Liver (tissue), 9 donors: ENCODE results near the gene ABCC11. TPM values are rescaled to one million over a fixed set of nuclear protein-coding genes. Genes with fewer than 3 reads are reported as not detected.

ENCODE experiments used
- DNase-seq: peaks from one replicate; pipeline ENCODE4 v3.0.0-alpha.2; 2017; ENCODE audit warnings: low spot score
- H3K27ac ChIP-seq, 2 donors: one replicate each; pipeline ENCODE4 v1.7.0; 2013; ENCODE audit warnings: inconsistent platforms in 2 of 2, low read length in 2 of 2, control low read depth in 1 of 2, low read depth in 1 of 2, mild to moderate bottlenecking in 1 of 2
- H3K27me3 ChIP-seq, 4 donors: one replicate each; pipeline versions ENCODE4 v1.6.1 to v1.7.0; 2013; ENCODE audit warnings: low read length in 3 of 4, inconsistent platforms in 1 of 4, mild to moderate bottlenecking in 1 of 4, moderate library complexity in 1 of 4; ENCODE audit not compliant: control insufficient read depth in 4 of 4, insufficient read depth in 4 of 4
- H3K36me3 ChIP-seq, 4 donors: one replicate each; pipeline versions ENCODE4 v1.6.1 to v1.7.0; 2013; ENCODE audit warnings: low read length in 3 of 4, mild to moderate bottlenecking in 3 of 4, low read depth in 1 of 4, moderate library complexity in 1 of 4; ENCODE audit not compliant: control insufficient read depth in 4 of 4, insufficient read depth in 3 of 4
- H3K4me1 ChIP-seq, 4 donors: one replicate each; pipeline versions ENCODE4 v1.6.1 to v1.7.0; 2013; ENCODE audit warnings: low read length in 3 of 4, mild to moderate bottlenecking in 3 of 4, moderate library complexity in 1 of 4; ENCODE audit not compliant: control insufficient read depth in 4 of 4, insufficient read depth in 4 of 4
- H3K4me3 ChIP-seq, 3 donors: one replicate each; pipeline versions ENCODE4 v1.6.1 to v1.7.0; 2013; ENCODE audit warnings: low read length in 3 of 3, control low read depth in 1 of 3, low read depth in 1 of 3, mild to moderate bottlenecking in 1 of 3
- H3K9ac ChIP-seq, 2 donors: one replicate each; pipeline ENCODE4 v1.7.0; 2013; ENCODE audit warnings: low read length in 2 of 2, mild to moderate bottlenecking in 2 of 2, moderate library complexity in 2 of 2, control low read depth in 1 of 2, low read depth in 1 of 2
- H3K9me3 ChIP-seq, 4 donors: one replicate each; pipeline versions ENCODE4 v1.6.1 to v1.7.0; 2013; ENCODE audit warnings: low read length in 3 of 4; ENCODE audit not compliant: control insufficient read depth in 4 of 4
- EGR1 ChIP-seq, 2 donors: IDR thresholded peaks; 2 replicates each; pipeline ENCODE4 v1.6.1; 2016 to 2018; ENCODE audit warnings: antibody characterized with exemption in 2 of 2, low read depth in 2 of 2
- FOXA1 ChIP-seq: IDR thresholded peaks from 2 replicates; pipeline ENCODE4 v1.6.1; 2016; ENCODE audit warnings: antibody characterized with exemption
- FOXA2 ChIP-seq: IDR thresholded peaks from 2 replicates; pipeline ENCODE4 v1.6.1; 2016; ENCODE audit warnings: antibody characterized with exemption
- GABPA ChIP-seq, 2 donors: IDR thresholded peaks in 1 of 2; conservative IDR thresholded peaks in 1 of 2; 2 replicates each; pipeline ENCODE4 v1.6.1; 2016; ENCODE audit warnings: antibody characterized with exemption in 2 of 2, mild to moderate bottlenecking in 1 of 2, moderate library complexity in 1 of 2
- JUND ChIP-seq, 2 donors: IDR thresholded peaks; 2 replicates each; pipeline ENCODE4 v1.6.1; 2016; ENCODE audit warnings: antibody characterized with exemption in 2 of 2
- NR2F2 ChIP-seq: IDR thresholded peaks from 2 replicates; pipeline ENCODE4 v1.6.1; 2016; ENCODE audit warnings: antibody characterized with exemption
- RAD21 ChIP-seq, 2 donors: IDR thresholded peaks; 2 replicates each; pipeline ENCODE4 v1.6.1; 2016; ENCODE audit warnings: antibody characterized with exemption in 2 of 2, mild to moderate bottlenecking in 2 of 2
- REST ChIP-seq: IDR thresholded peaks from 2 replicates; pipeline ENCODE4 v1.6.1; 2016; ENCODE audit warnings: antibody characterized with exemption, mild to moderate bottlenecking
- RXRA ChIP-seq, 2 donors: IDR thresholded peaks; 2 replicates each; pipeline ENCODE4 v1.6.1; 2017 to 2018; ENCODE audit warnings: antibody characterized with exemption in 2 of 2, mild to moderate bottlenecking in 1 of 2
- SP1 ChIP-seq: IDR thresholded peaks from 2 replicates; pipeline ENCODE4 v1.6.1; 2018; ENCODE audit warnings: antibody characterized with exemption, mild to moderate bottlenecking
- WGBS: extraction: QIAGEN DNeasy Blood & Tissue Kit; methylation state at CpG from one replicate; pipeline ENCODE4 v1.1.7; 2013; 5-methylcytosine and 5-hydroxymethylcytosine counted together
- polyA plus RNA-seq, 2 donors: library from polyadenylated mRNA; stranded (reverse) in 1 of 2; unstranded in 1 of 2; fragments of 200-250 nt in 1 of 2; fragments of >200 nt in 1 of 2; fragmentation: Nextera tagmentation in 1 of 2; extraction: Ambion mirVana in 1 of 2; gene quantifications; one replicate each; pipeline versions ENCODE4 v1.2.1 to v1.2.3, GENCODE V29; 2013 to 2015
- total RNA-seq, 2 donors: library from RNA; depleted of rRNA; stranded (reverse); fragments of >200 nt; gene quantifications; one replicate each; pipeline ENCODE4 v1.2.3, GENCODE V29; 2014
- TF ChIP-seq, protein P1 (sequence below): fragments of 150-350 bp; IDR thresholded peaks from 2 replicates; pipeline ENCODE4 v1.5.1; 2017; ENCODE audit warnings: improper control_type of control experiment, low read depth, low read length; ENCODE audit not compliant: missing input control
- TF ChIP-seq, protein P2 (sequence below): IDR thresholded peaks from 2 replicates; pipeline ENCODE4 v1.6.1; 2016; ENCODE audit warnings: antibody characterized with exemption
- donor health status: healthy.
- donor health status: healthy.
- donor health status: healthy.
- donor health status: healthy.
- donor health status: healthy.

Gene ABCC11
- total and polyA plus RNA-seq, 4 donors = 1.4 to 22.3 (median 2.7) TPM

- TF ChIP-seq GABPA (IDR thresholded peaks at IDR 0.05 in 1 of 2, conservative IDR thresholded peaks at IDR 0.05 in 1 of 2) = no peak
- TF ChIP-seq FOXA1 = no peak
- TF ChIP-seq FOXA2 = no peak
- no peak for TF ChIP-seq RXRA (IDR thresholded peaks at IDR 0.05)
- no peak for TF ChIP-seq REST
- no peak for TF ChIP-seq NR2F2
- TF ChIP-seq, protein P1, sequence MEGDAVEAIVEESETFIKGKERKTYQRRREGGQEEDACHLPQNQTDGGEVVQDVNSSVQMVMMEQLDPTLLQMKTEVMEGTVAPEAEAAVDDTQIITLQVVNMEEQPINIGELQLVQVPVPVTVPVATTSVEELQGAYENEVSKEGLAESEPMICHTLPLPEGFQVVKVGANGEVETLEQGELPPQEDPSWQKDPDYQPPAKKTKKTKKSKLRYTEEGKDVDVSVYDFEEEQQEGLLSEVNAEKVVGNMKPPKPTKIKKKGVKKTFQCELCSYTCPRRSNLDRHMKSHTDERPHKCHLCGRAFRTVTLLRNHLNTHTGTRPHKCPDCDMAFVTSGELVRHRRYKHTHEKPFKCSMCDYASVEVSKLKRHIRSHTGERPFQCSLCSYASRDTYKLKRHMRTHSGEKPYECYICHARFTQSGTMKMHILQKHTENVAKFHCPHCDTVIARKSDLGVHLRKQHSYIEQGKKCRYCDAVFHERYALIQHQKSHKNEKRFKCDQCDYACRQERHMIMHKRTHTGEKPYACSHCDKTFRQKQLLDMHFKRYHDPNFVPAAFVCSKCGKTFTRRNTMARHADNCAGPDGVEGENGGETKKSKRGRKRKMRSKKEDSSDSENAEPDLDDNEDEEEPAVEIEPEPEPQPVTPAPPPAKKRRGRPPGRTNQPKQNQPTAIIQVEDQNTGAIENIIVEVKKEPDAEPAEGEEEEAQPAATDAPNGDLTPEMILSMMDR = no peak
- no peak for TF ChIP-seq RAD21 (IDR thresholded peaks at IDR 0.05)
- H3K9me3 ChIP-seq = no peaks in the 10 kb centered on the region
- H3K4me1 ChIP-seq = no peaks in the 10 kb centered on the region
- H3K27me3 ChIP-seq = peaks cover 0 to 5% (median 0%) of the 10 kb centered on the region in 4 donors
- WGBS = 87% methylated on average over 3 of the region's 3 CpGs
- H3K4me3 ChIP-seq = no peak overlapping the region
- DNase-seq = no peak
- H3K27ac ChIP-seq = no peak overlapping the region
- H3K9ac ChIP-seq = no peak overlapping the region
- no peaks in the 10 kb centered on the region for H3K36me3 ChIP-seq
These were observed 114.6 kb downstream of the ABCC11 start for GRCh38 chr16:48132696-48133095.

DNA sequence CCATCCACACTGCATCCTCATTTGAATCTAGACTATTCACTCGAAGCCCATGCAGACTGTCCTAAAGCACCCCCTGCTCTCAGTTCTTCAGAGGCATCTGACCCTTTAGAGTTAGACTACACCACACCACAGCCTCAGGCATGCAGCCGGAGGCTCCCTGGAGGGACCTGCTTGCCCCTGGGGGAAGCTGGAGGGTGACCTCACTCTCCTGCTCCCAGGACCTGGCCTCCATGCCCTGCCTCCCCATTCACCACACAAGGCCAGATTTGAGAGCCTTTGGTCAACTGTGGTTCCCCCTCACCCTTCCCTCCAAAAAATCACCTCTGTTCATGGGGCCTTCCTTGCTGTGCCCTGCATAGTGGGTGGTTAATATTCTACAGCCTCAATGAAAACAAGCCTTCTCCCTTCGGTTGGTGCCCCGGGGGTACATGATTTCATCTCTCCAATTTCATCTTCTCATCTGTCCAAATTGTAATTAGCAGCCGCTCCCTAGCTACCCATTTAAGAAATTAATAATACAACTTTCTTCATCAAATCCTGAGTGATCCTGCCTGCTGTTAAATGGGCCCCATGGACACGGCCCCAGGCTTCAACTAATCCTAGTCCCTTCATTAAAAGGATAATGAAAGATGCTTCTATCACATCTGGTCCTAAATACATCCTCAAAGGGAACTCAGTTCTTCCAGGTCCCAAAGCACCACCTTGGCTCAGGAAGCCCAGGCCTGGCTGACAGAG lies 116.0 kb downstream of the ABCC11 start:
- no peak for TF ChIP-seq GABPA (IDR thresholded peaks at IDR 0.05 in 1 of 2, conservative IDR thresholded peaks at IDR 0.05 in 1 of 2)
- TF ChIP-seq JUND (IDR thresholded peaks at IDR 0.05) = no peak
- no peak for TF ChIP-seq EGR1 (IDR thresholded peaks at IDR 0.05; ENCODE audit: low read depth in 2 of 2)
- TF ChIP-seq, protein P1 = no peak
- TF ChIP-seq RXRA (IDR thresholded peaks at IDR 0.05) = no peak
- no peak for TF ChIP-seq SP1
- no peak for TF ChIP-seq NR2F2
- TF ChIP-seq, protein P2, sequence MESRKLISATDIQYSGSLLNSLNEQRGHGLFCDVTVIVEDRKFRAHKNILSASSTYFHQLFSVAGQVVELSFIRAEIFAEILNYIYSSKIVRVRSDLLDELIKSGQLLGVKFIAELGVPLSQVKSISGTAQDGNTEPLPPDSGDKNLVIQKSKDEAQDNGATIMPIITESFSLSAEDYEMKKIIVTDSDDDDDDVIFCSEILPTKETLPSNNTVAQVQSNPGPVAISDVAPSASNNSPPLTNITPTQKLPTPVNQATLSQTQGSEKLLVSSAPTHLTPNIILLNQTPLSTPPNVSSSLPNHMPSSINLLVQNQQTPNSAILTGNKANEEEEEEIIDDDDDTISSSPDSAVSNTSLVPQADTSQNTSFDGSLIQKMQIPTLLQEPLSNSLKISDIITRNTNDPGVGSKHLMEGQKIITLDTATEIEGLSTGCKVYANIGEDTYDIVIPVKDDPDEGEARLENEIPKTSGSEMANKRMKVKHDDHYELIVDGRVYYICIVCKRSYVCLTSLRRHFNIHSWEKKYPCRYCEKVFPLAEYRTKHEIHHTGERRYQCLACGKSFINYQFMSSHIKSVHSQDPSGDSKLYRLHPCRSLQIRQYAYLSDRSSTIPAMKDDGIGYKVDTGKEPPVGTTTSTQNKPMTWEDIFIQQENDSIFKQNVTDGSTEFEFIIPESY = no peak
- no peaks in the 10 kb centered on the region for H3K36me3 ChIP-seq
- H3K27ac ChIP-seq = no peak overlapping the region
- peaks cover 0 to 5% (median 0%) of the 10 kb centered on the region in 4 donors for H3K27me3 ChIP-seq
- no peak overlapping the region for H3K4me3 ChIP-seq
- WGBS = 83% methylated on average over 6 of the region's 6 CpGs
- no peaks in the 10 kb centered on the region for H3K9me3 ChIP-seq
- H3K4me1 ChIP-seq = no peaks in the 10 kb centered on the region
- no peak overlapping the region for H3K9ac ChIP-seq
- DNase-seq = no peak
